GM12878 (cell line): ENCODE results near the gene MAX. TPM values are rescaled to one million over a fixed set of nuclear protein-coding genes. Genes with fewer than 3 reads are reported as not detected.

ENCODE experiments used
- ATAC-seq: fragments of 200-7000 bp; cut with Tn5 transposase; 3 replicates; pipeline ENCODE4 v1.9.1; 2020; ENCODE audit warnings: mild to moderate bottlenecking, moderate library complexity
- BruUV-seq: library from RNA; stranded (reverse); fragments of 400-500 nt; replicated peaks from 2 replicates; lab custom pipeline; 2021; lab: Mats Ljungman, UMichigan
- CTCF ChIA-PET: fragments of 300-600 bp; sonication (Branson Sonifier 250); formaldehyde crosslinking; extraction: SDS; loops from one replicate; lab custom pipeline; 2021; ENCODE audit warnings: inconsistent platforms; lab: Yijun Ruan, JAX
- POLR2A ChIA-PET: fragments of 350-600 bp; formaldehyde crosslinking; extraction: SDS; loops from one replicate; lab custom pipeline; 2021; ENCODE audit warnings: inconsistent platforms; lab: Charles Lee
- RAD21 ChIA-PET: fragments of 300-600 bp; sonication (Branson Sonifier 250); formaldehyde crosslinking; loops from one replicate; lab custom pipeline; 2023; ENCODE audit warnings: antibody characterized with exemption; ENCODE audit not compliant: unreplicated experiment; lab: Charles Lee
- SMC1A ChIA-PET: fragments of 300-600 bp; sonication (Branson Sonifier 250); formaldehyde crosslinking; loops from one replicate; lab custom pipeline; 2023; ENCODE audit not compliant: unreplicated experiment, uncharacterized antibody; lab: Charles Lee
- DNase-seq: peaks from one replicate; pipeline ENCODE4 v3.0.0-alpha.2; 2011; ENCODE audit warnings: low read depth, low spot score
- FAIRE-seq: peaks from 3 replicates; lab custom pipeline; 2011; peaks lifted over from hg19 to GRCh38; lab: Jason Lieb, UNC
- H2AFZ ChIP-seq: 2 replicates; pipeline ENCODE4 v1.6.0; 2011; ENCODE audit warnings: low read depth, low read length, control low read depth; ENCODE audit not compliant: control insufficient read depth
- H3K27ac ChIP-seq: 2 replicates; pipeline ENCODE4 v1.5.1; 2011; ENCODE audit warnings: control low read depth; ENCODE audit not compliant: control insufficient read depth, insufficient read depth
- H3K27me3 ChIP-seq, 2 experiments: replicated peaks in 1 of 2; 2 replicates each; pipeline versions ENCODE4 v1.6.0 to v1.6.1; 2011; ENCODE audit warnings: low read length in 1 of 2; ENCODE audit not compliant: control insufficient read depth in 2 of 2, insufficient read depth in 2 of 2
- H3K36me3 ChIP-seq, 2 experiments: 2 replicates each; pipeline ENCODE4 v1.5.1; 2011; ENCODE audit warnings: low read length in 1 of 2; ENCODE audit not compliant: control insufficient read depth in 2 of 2, insufficient read depth in 2 of 2
- H3K4me1 ChIP-seq: 2 replicates; pipeline ENCODE4 v1.6.1; 2011; ENCODE audit warnings: mild to moderate bottlenecking, low read length, moderate library complexity, mixed read lengths; ENCODE audit not compliant: control insufficient read depth, insufficient read depth
- H3K4me2 ChIP-seq: 2 replicates; pipeline ENCODE4 v1.6.0; 2011; ENCODE audit warnings: control low read depth; ENCODE audit not compliant: control insufficient read depth, insufficient read depth
- H3K4me3 ChIP-seq: fragments of 200-600 bp; sonication (generic); 2 replicates; pipeline ENCODE4 v1.5.1; 2016
- H3K79me2 ChIP-seq: 2 replicates; pipeline ENCODE4 v1.6.0; 2011; ENCODE audit warnings: low read length; ENCODE audit not compliant: control insufficient read depth, insufficient read depth
- H3K9ac ChIP-seq: 2 replicates; pipeline ENCODE4 v1.8.0; 2011; ENCODE audit warnings: low read length, control low read depth, mixed read lengths; ENCODE audit not compliant: control insufficient read depth, insufficient read depth
- H3K9me3 ChIP-seq: replicated peaks from 3 replicates; pipeline ENCODE4 v1.5.1; 2011; ENCODE audit warnings: mild to moderate bottlenecking, low read length; ENCODE audit not compliant: control insufficient read depth, insufficient read depth
- H4K20me1 ChIP-seq: 2 replicates; pipeline ENCODE4 v1.6.0; 2011; ENCODE audit not compliant: control insufficient read depth, insufficient read depth
- ATF3 ChIP-seq: IDR thresholded peaks from 2 replicates; pipeline ENCODE4 v1.6.1; 2011; ENCODE audit warnings: low read depth, mild to moderate bottlenecking, low read length, moderate library complexity, borderline replicate concordance; ENCODE audit errors: extremely low read depth
- ESRRA ChIP-seq: IDR thresholded peaks from 2 replicates; pipeline ENCODE4 v1.6.1; 2012; ENCODE audit warnings: mild to moderate bottlenecking, low read length, improper control_type of control experiment
- IKZF2 ChIP-seq, 2 experiments: fragments of 450-650 bp; IDR thresholded peaks; 2 replicates each; pipeline ENCODE4 v1.6.1; 2017; ENCODE audit warnings: mild to moderate bottlenecking in 2 of 2, moderate library complexity in 2 of 2
- NBN ChIP-seq: fragments of 450-650 bp; IDR thresholded peaks from 2 replicates; pipeline ENCODE4 v1.6.1; 2016
- NFYB ChIP-seq: IDR thresholded peaks from 2 replicates; pipeline ENCODE4 v1.6.1; 2011; ENCODE audit warnings: low read depth, mild to moderate bottlenecking, low read length, improper control_type of control experiment, moderate library complexity; ENCODE audit not compliant: insufficient read depth
- NR2C1 ChIP-seq: fragments of 450-650 bp; IDR thresholded peaks from 2 replicates; pipeline ENCODE4 v1.6.1; 2017; ENCODE audit warnings: antibody characterized with exemption, mild to moderate bottlenecking, moderate library complexity
- PAX8 ChIP-seq: fragments of 450-650 bp; IDR thresholded peaks from 2 replicates; pipeline ENCODE4 v1.6.1; 2017; ENCODE audit warnings: mild to moderate bottlenecking, moderate library complexity
- SKIL ChIP-seq: fragments of 450-650 bp; IDR thresholded peaks from 2 replicates; pipeline ENCODE4 v1.6.1; 2017; ENCODE audit warnings: mild to moderate bottlenecking, low read depth, inconsistent platforms; ENCODE audit not compliant: poor library complexity, severe bottlenecking
- SUPT20H ChIP-seq: IDR thresholded peaks from 2 replicates; pipeline ENCODE4 v1.6.1; 2011; ENCODE audit warnings: low read depth, mild to moderate bottlenecking, low read length, moderate library complexity, borderline replicate concordance; ENCODE audit not compliant: control insufficient read depth
- TCF3 ChIP-seq: IDR thresholded peaks from 2 replicates; pipeline ENCODE4 v1.6.1; 2012; ENCODE audit warnings: low read depth, mild to moderate bottlenecking, low read length, borderline replicate concordance; ENCODE audit not compliant: insufficient read depth
- WRNIP1 ChIP-seq: IDR thresholded peaks from 2 replicates; pipeline ENCODE4 v1.6.1; 2011; ENCODE audit warnings: low read depth, low read length, improper control_type of control experiment, borderline replicate concordance
- WGBS: methylation state at CpG from one replicate; pipeline ENCODE4 v1.1.6; 2016; ENCODE audit warnings: low lambda C conversion rate; ENCODE audit not compliant: insufficient replicate concordance, insufficient coverage; ENCODE audit errors: missing lambda C conversion rate; 5-methylcytosine and 5-hydroxymethylcytosine counted together
- in situ Hi-C: fragments of 300-500 bp; cut with MboI; formaldehyde crosslinking; loops from 9 replicates; pipeline ENCODE4 v1.14.3; 2018; ENCODE audit warnings: mixed read lengths
- intact Hi-C: fragments of 100-400 bp; cut with micrococcal nuclease; formaldehyde crosslinking; loops from one replicate; pipeline ENCODE4 v1.14.2; 2022; ENCODE audit not compliant: unreplicated experiment
- polyA plus RNA-seq, 11 experiments: library from polyadenylated mRNA; depleted of rRNA in 4 of 11; unstranded in 6 of 11; stranded (reverse) in 5 of 11; fragments of >200 nt; fragmentation: Nextera tagmentation in 4 of 11; fragmentation: Illumina TruSeq in 1 of 11; extraction: Ambion mirVana in 4 of 11; extraction: Trizol in 1 of 11; gene quantifications; 1 replicate in 1 of 11; 2 replicates in 10 of 11; pipeline versions ENCODE4 v1.2.1 to v1.2.3, GENCODE V29; 2011 to 2016; ENCODE audit warnings: inconsistent platforms in 2 of 11, missing spikeins in 2 of 11, low read depth in 1 of 11
- total RNA-seq, 4 experiments: library from RNA; depleted of rRNA in 3 of 4; stranded (reverse); fragments of >200 nt in 3 of 4; fragmentation: Illumina TruSeq in 1 of 4; extraction: Trizol in 1 of 4; gene quantifications; 2 replicates each; pipeline versions ENCODE4 v1.2.1 to v1.2.3, GENCODE V29; 2013 to 2021

MAX gene
- total and polyA plus RNA-seq, 10 of the 15 experiments (the other 5 are each of a cell fraction or from before 2014, with no cell fraction given): 21.5 to 122 (median 67.5) TPM

- Histone ChIP-seq H2AFZ (no peak overlapping the region), H3K27me3 (no peaks in the 10 kb centered on the region), H3K4me2 (no peak overlapping the region), H3K79me2 (no peaks in the 10 kb centered on the region), H3K4me1 (peaks cover 6% of the 10 kb centered on the region; the same call in 1 of the 2 replicates), H3K9me3 (no peaks in the 10 kb centered on the region), H3K4me3 (no peak overlapping the region), H3K27ac (no peak overlapping the region), H3K9ac (no peak overlapping the region), H3K36me3 (peaks cover 7 to 12% of the 10 kb centered on the region in 2 experiments), H4K20me1 (no peaks in the 10 kb centered on the region)
- ChIA-PET CTCF (interaction anchor here (0.7 to 2.4 kb wide), 4 partner anchors 12 to 220 kb away, joined by 3 to 5 read pairs (median 4); no protein-coding TSS in a partner anchor), RAD21 (interaction anchor here (0.6 to 1.4 kb wide), 3 partner anchors 9 to 54 kb away, joined by 3 to 6 read pairs (median 3); partner anchors contain the start of gene FNTB), POLR2A (interaction anchor here (0.6 to 1.5 kb wide), 3 partner anchors 13 to 324 kb away, joined by 3 to 4 read pairs (median 4); no protein-coding TSS in a partner anchor), SMC1A (interaction anchor here (0.6 to 1.9 kb wide), 2 partner anchors 19 to 56 kb away, joined by 4 to 5 read pairs; no protein-coding TSS in a partner anchor)
- no peak for DNase-seq
- no TSS peak for BruUV-seq
- intact Hi-C loops (no loop called here), in situ Hi-C loops (no loop called here)
- FAIRE-seq: no peak
- TF ChIP-seq SKIL: no peak
- no peak for TF ChIP-seq TCF3
- no peak for TF ChIP-seq ATF3
- no peak for TF ChIP-seq NFYB
- no peak for TF ChIP-seq NR2C1
- no peak for TF ChIP-seq PAX8
- TF ChIP-seq SUPT20H: no peak
- TF ChIP-seq NBN: no peak
- no peak for TF ChIP-seq IKZF2 (IDR thresholded peaks at IDR 0.05)
- TF ChIP-seq ESRRA: no peak
- no peak for TF ChIP-seq WRNIP1
- no peak for ATAC-seq
- 88% methylated on average over 9 of the region's 9 CpGs for WGBS
Measured at GRCh38 chr14:65040666-65041433, 61.5 kb downstream of the MAX start.
